ENCODE data around the gene KRT26.
"Not testable (repeated sequence)": the region's sequence is repeated elsewhere in the genome, so short reads cannot be mapped to it uniquely, and the experiment has no call there.

KRT26 gene

DNA sequence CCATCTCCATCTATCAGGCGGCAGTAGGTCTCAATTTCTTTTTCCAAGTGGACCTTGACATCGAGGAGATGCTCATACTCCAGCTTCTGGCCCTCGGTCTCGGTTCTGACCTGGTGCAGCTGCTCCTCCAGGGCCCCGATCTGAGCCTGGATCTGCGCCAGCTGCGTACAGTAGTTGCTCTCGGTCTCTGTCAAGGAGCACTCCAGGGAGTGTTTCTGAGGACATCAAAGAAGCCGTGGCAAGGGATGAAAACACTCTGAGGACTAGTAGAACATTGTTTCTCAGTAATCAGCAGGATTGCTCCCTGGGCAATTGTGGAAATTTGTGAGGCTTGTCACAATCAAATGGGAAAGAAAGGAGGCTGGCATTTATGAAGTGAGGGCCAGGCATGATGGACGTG lies 21.8 kb upstream of the KRT26 start:
- DNase-seq, result no peak

DNA sequence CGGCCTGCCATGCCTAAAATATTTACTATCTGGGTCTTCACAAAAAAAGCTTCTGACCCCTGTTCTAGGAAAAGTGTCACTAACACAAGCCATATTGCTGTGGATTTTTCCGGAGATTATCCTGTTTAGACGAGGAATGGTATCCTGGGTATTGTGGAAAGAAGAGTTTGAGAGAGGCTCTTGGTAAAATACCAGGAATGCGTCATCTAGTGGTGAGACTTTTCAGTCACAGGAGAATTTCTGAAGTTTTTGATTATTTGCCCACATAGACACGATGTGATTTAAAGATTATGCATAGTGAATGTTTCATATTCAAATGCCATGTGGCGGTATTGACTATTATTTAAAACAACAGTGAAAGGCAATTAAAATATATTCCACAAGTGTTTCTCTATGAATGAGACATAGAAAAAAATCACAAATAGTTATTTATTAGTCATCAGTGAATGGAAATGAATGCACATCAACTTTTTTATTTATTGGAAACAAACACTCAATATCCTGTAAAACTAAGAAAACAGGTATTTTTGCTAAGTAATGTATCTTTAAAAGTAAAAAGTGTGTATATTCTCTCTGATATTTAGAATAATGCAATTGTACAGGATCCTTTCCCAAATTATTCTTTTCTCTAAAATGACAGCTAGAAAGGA lies 19.9 kb upstream of the KRT26 start:
- no peak for DNase-seq

DNA sequence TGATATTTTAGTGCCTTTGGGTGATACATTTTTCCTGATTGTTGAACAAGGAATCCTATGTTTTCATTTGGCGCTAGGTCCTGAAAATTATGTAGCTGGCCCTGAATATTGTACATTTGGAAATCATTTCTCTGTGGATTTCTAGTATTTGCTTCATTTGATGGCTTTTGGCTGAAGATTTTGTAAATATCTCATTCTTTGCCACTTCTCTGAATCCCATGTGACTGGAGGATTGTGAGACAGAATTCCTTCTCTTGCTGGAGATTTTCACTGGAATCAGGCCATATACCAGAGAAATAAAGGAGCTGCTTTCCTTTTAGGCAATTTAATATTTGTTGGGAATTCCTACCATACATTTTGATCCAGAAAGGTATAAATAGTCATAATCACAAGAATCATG lies 19.1 kb upstream of the KRT26 start:
- DNase-seq, result no peak

DNA sequence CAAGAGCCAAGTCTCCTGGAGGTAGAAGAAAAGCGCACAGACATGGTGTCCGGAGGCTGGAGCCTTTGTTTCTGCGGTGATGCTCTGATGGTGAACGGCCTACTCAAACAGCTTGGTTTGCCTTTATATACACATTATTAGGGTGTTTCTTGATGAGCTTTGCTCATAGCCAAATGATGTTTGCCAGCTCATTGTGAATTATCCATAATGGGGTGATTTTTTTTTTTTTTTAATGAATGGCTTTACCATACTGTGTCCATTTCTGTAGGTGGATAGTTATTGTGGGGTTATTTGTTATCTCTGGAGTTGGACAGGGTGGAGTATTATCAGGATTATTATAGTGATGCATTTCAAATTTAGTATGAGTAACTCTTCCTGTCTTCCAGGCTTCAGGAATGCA lies 10.4 kb upstream of the KRT26 start, which contains the start of gene KRT27:
Gene KRT27, minus strand, starts transcription at position 101 of the 400 bp plus-strand sequence. Its CDS starts 57 bp downstream, at position 44.
- no peak for DNase-seq

DNA sequence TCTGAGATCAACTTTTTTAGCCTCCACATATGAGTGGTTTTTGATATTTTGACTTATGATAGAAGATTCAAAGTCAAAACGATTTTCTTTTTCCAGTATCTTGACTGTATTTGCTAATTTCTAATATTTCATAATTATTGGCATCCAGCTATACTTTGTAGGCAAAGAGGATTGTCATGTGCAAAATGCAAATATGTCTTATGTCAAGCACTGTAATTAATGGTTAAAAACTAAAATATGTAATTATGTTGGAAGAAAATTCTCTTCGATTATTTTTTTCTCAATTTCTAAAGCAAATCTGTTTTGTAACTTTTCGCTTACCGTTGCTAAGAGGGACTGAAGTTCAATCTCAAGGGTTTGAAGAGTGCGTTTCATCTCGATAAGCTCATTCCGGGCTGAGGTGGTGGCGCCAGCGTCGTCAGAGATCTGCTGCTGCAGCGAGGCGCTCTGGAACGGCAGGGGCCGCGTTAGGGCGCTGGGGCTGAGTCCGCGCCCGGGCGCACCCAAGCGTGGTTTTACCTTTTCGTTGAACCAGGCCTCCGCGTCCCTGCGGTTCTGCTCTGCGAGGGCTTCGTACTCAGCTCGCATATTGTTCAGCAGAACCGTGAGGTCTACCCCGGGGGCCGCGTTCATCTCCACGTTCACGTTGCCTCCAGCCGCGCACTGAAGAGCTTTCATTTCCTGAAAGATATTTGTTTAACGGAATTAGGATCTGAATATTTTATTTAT lies 7.3 kb upstream of the KRT26 start:
- no peak for DNase-seq

DNA sequence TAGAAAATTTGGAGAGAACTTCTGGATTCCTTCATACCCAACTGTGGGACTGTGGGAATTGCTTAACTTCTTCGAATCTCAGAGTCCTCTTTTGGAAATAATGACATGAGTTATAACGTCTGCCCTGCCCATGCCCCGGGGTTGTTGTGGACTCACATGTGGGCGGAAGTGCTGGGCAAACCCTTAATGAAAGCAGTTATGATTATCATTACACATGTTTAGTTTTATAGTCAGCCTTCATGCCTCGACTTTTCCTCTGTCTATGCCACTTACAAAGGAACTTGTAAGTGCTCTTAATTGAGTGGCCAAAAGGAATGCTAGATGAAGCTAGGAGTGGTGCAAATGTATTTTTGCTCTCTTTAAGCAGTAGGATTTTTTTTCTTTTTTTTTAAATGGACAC lies 6.5 kb upstream of the KRT26 start:
- no peak for DNase-seq

DNA sequence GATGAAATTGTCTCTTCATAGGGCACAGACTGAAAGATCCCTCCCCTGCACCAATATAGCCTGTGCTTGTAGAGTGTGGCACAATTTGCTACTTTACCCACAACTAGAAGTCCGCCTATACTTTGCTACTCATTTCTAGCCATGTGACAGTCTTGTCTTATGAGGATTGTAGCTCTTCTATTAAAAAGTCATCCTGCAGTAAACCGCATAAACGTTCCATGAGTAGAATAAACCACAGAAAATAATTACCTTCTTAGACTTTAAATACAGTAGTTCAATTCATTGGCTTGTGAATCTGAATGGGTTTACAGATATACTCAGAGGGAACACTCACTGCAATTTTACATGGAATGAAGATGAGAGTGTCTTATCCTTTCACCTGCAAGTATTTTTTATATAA lies 6.0 kb upstream of the KRT26 start:
- no peak for DNase-seq

DNA sequence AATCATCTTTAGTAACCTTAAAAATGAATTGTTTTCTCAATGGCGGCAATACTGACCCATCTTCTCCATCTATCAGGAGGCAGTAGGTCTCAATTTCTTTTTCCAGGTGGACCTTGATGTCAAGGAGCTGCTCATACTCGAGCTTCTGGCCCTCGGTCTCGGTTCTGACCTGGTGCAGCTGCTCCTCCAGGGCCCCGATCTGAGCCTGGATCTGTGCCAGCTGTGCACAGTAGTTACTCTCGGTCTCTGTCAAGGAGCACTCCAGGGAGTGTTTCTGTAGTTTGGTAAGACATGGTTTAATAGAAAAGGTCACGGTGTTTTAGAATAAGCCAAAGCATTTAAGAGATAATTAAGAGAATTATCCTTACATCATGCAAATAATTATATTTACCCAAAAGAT lies 5.5 kb upstream of the KRT26 start:
- DNase-seq, result no peak

DNA sequence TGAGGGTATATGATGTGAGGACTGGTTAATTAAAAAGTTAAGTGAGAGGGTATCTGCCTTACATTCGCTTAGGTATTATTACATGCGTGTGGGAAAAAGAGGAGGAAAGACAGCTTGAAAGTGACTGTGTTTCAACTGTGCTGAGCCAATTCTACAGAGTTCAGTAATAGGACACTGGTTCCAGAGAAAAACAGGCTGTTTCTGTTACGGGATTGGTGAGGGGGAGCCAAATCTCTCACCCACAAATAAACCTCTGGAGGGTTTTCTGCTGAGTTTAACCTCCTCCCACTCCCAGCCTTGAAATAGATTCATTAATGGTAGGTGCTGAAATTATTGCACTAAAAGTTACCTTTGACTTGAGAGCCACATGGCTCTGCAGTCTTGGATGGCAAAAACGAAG lies 3.9 kb upstream of the KRT26 start:
- DNase-seq, result no peak

DNA sequence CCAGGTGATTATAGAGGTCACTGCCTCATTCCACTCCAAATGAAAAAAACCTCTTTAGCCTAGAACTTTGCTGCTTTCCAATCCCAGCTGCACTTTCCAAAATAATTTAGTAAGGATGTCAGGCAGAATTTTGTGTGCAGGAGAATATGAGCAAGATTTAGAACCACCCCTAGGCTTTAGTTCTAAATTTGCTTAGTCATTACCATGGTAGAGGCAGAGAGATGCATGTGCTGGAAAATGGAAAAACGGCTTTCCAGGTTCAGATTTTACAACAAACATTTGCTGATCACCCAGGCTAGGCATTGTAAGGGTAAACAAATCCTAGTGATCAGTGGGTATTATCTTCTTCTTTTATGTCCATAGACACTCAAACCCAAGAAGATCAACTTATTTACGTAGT lies 6.3 kb downstream of the KRT26 start:
- no peak for DNase-seq

DNA sequence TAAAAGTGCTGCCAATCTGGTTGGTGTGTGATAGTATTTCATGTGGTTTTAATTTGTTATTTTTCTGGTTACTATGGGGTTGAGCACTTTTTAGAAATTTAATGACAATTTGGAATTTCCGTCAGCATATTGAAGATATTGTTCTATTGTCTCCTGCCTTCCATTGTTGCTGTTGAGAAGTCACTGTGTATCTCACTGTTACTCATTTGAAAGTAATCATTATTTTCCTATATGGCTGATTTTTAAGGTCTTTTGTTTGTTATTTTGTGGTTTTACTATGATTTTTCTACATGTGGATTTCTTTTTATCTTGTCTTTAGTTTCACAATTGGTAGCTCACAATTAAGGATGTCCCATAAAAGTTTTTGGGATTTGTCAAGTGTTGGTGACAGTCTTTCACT lies 8.2 kb downstream of the KRT26 start:
- no peak for DNase-seq

DNA sequence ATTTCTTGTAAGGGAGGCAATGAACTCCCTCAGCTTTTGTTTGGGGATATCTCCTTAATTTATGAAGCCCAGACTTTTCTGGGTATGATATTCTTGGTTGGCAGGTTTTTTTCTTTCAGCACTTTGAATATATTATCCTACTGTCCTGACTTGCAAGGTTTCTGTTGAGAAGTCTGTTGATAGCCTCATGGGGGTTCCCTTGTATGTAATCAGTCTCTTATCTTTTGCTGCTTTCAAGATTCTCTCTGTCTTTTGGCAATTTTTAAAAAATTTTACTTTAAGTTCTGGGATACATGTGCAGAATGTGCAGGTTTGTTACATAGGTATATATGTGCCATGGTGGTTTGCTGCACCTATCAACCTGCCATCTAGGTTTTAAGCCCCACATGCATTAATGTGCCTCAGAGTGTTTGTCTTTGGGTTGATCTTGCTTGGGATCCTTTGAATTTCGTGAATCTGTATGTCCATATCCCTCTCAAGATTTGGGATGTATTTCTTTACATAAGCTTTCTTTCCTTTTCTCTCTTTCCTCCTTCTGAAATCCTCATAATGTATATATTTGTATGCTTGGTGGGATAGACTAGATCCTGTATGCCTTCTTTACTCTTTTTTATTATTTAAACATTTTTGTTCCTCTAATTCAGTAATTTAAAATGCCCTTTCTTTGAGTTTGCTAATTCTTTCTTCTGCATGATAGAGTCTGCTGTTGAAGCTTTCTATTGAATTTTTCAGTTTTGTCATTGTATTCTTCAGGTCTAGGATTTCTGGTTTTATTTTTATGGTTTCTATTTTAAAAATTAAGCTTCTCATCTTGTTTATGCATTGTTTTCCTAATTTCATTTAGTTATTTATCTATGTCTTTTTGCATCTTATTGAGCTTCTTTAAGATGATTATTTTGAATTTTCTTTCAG lies 11.6 kb downstream of the KRT26 start:
- DNase-seq, result no peak

DNA sequence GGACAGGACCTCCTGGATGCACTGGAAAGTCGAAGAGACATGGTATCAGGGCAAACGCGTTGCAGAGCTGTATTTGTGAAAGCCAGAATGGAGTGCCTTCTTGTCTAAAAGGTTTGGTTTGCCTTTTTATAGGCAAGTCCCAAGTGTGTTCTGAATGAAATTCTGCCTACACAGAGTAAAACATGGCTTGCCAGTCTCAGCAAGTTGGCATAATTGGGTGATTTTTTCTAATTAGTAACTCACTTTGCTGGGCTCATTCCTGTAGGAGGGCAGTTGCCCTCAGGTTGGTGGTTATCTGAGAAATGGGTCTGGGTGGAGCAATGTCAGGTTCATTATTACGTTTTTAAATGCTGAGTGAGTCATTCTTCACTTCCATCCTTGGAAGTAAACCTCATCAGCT lies 16.8 kb downstream of the KRT26 start, which contains the start of gene KRT25:
Gene KRT25, minus strand, starts transcription at position 101 of the 400 bp plus-strand sequence. Its CDS starts 60 bp downstream, at position 41.
- no peak for DNase-seq

DNA sequence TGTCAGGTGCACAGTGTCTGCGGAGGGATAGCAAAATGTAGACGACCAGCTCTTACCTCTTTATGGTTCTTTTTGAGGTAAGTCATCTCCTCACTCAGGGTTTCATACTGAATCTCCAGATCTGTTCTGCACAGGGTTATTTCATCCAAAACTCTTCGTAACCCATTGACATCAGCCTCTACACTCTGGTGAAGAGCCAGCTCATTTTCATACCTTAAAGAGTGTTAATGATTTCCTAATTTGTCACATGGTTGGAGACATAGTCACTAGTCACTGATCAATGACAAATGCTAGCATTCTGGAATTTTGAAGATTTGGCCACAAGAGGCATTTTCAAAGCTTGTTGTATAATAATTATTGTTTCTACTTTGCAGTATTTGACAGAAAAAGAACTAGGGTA lies 18.2 kb downstream of the KRT26 start:
- no peak for DNase-seq

DNA sequence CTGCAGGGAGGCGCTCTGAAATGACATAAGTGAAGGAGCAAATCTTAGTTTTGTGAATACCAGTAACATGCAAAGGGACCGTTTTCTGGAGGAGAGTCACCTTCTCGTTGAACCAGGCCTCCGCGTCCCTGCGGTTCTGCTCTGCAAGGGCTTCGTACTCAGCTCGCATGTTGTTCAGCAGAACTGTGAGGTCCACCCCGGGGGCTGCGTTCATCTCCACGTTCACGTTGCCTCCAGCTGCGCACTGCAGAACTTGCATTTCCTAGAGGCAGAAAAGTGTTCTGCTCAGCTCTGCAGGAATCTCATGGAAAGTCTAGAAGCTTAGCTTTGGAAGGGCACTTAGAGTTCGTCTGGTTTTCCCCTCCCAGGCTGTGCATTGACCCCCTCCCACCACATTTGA lies 20.9 kb downstream of the KRT26 start:
- DNase-seq, result no peak

DNA sequence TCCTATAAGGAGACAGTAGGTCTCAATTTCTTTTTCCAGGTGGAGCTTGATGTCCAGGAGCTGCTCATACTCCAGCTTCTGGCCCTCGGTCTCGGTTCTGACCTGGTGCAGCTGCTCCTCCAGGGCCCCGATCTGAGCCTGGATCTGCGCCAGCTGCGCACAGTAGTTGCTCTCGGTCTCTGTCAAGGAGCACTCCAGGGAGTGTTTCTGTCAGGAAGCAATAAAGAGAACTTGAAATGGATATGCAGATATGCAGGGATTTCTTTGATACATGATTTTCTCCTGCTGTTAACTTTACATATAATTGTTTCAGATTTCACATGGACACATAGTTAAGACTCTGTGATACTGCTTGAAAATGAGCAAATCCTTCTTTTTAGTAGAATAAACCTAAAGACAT lies 21.6 kb downstream of the KRT26 start:
- DNase-seq, result no peak

DNA sequence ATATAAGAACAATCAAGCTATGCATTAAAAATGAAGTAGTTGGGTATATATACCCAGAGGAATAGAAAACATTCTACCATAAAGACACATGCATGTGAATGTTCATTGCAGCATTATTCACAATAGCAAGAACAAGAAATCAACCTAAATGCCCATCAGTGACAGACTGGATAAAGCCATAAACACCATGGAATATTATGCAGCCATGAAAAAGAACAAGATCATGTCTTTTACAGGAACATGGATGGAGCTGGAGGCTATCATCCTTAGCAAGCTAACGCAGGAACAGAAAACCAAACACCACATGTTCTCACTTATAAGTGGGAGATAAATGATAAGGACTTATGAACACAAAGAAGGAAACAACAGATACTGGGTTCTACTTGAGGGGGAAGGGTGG lies 23.3 kb downstream of the KRT26 start:
- not testable (repeated sequence) for DNase-seq

DNA sequence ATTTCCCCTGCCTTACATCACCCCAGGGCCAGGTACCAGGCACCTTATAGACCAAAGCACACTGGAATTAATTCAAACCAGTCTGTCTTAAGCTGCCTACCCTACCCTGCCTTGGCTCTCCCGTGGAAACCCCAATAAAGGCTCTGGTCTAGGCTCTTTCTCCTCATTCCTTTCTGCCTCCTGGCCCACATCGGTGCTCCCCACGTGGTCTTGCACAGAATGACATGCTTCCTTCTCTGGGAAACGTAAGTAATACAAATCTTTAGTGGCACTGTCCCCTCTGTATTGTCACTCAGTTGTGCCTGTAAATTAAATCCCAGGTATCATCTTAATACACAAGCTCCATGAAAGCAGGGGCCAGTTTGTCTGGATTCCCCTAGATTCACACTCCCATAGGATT lies 33.4 kb downstream of the KRT26 start:
- DNase-seq, result no peak

DNA sequence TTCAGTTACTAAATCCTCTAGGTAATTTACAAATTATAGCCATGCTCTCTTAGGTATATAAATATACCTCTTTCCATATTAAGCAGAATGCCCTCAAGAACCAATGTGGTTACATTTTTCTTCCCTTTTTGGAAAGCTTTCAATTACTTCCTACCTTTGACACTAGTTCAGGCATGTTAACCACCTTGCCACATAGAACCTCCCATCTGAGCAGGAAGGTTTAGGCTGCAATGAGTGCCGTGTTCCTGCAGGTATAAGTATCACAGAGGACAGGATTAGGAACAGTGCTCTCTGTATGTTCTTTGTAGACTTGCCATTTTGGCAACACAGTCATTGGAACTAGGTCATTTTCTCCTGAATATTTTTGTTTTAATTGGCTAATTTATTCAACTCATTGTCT lies 37.0 kb downstream of the KRT26 start:
- no peak for DNase-seq

DNA sequence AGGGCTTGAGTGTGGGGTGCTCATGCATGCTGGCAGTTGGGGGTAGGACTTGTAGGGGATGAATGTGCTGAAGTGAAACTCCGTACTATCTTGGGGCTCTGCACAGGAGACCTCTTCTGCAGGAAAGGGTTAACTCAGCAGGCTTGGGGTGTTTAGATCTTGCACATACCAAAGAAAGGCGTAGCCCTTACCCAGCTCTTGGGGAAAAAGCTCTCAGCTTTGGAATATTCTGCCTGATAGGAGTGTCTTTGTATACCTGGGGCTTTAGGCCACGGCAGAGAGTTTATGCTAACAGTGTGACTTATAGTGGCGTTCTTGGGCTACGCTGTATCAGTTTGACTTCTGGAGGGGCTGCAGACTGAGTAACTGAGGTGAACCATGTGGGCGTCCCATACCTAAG lies 38.0 kb downstream of the KRT26 start:
- DNase-seq, result no peak

DNA sequence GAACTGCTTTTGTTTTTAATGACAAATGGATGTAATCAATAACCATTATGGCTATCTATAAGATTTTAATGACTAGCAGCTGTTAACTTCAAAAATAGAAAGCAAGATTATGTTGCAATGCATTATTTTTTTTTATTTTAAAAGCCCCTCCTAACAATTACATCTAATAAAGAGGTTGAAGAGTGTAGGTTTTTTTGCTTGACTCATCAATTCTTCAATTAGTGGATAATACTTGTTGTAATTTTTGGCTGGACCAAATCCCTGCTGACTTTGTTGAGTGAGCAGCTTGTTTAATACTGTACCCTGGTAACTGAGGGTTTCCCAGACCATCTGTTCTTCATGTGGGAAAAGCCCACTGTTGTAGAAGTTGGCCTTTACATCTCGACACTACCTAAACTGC lies 41.0 kb downstream of the KRT26 start:
- no peak for DNase-seq

DNA sequence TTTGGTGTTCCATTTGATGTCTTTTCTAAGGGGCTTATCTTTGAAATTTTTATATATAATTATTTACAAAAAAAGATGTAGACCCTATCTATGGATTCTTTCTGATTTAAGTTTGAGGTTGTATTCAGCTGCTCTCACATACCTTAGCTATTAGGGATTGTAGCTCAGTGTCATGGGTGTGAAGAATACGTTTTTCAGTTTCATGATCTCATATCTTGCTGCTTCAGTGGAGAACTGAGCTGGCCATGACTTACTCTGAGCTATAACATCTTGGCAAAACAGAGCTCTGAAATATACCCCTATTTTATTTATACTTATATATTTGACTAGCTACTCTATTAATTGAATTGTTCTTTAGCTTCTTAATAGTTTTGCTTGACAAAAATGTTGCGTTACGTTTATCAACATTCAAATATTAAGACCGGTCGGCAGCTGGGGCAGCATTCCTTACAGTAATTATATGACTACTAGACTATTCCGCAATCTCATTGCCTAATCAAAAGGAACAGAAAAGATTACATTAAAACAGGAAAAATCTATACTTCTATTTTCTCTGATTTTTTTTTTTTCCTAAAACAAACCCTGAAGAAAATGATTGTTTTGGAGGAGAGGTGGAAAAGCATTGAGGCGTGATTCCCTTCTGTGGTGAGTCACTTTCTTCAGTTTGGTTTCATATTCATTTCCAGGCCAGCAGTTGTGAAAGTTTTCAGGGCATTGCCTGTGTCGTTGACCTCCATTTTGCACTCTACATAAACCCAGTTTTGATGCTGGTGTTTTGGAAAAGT lies 44.4 kb downstream of the KRT26 start:
- DNase-seq, result no peak

DNA sequence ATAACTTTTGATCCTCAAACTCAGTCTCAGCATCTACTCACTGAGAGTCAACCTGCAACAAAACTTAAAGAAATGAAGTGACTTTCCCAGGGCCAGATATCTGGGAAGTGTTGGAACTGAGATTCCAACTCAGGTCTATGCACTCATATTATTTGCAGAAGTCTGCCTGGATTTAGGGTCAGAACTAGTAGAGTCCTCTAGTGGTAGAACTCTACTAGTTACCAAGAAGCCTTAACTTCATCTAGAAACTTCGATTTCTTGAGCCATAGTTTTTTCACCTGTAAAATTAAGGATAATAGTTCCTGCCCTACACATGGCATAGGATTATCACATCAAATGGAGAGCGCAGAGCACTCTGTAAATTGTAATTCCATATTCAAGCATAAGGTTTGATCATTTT lies 45.1 kb downstream of the KRT26 start:
- DNase-seq, result no peak

All from NCI-H1048 (cell line).